ENCODE measurements around the gene GABRA4.

DNA sequence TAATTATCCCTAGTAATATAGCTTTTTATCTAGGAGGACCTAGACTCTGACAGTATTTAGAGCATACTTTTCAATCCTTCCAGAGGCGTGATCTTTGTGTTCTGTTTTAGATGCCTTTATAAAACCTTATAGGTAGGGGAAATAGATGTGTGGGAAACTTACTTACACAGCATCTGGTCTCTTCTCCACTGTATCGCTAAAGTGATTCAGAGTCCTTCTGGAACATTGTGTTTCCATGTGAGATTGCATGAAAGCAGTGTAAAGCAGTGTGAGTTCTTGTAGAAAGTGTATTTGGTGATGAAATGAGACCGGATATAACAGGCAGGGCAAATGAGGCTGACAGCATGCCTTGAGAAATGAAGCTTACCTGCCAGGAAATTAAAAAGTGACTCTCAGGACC lies 47.4 kb upstream of the GABRA4 start:
- TF ChIP-seq, protein P1, sequence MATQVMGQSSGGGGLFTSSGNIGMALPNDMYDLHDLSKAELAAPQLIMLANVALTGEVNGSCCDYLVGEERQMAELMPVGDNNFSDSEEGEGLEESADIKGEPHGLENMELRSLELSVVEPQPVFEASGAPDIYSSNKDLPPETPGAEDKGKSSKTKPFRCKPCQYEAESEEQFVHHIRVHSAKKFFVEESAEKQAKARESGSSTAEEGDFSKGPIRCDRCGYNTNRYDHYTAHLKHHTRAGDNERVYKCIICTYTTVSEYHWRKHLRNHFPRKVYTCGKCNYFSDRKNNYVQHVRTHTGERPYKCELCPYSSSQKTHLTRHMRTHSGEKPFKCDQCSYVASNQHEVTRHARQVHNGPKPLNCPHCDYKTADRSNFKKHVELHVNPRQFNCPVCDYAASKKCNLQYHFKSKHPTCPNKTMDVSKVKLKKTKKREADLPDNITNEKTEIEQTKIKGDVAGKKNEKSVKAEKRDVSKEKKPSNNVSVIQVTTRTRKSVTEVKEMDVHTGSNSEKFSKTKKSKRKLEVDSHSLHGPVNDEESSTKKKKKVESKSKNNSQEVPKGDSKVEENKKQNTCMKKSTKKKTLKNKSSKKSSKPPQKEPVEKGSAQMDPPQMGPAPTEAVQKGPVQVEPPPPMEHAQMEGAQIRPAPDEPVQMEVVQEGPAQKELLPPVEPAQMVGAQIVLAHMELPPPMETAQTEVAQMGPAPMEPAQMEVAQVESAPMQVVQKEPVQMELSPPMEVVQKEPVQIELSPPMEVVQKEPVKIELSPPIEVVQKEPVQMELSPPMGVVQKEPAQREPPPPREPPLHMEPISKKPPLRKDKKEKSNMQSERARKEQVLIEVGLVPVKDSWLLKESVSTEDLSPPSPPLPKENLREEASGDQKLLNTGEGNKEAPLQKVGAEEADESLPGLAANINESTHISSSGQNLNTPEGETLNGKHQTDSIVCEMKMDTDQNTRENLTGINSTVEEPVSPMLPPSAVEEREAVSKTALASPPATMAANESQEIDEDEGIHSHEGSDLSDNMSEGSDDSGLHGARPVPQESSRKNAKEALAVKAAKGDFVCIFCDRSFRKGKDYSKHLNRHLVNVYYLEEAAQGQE (IDR thresholded peaks at IDR 0.05; ENCODE audit: unreplicated experiment) = no peak
- TF ChIP-seq EZH2 (IDR thresholded peaks at IDR 0.05; ENCODE audit: low read depth, unreplicated experiment) = no peak
- TF ChIP-seq CTCF (conservative IDR thresholded peaks at IDR 0.05; ENCODE audit: low read depth in 2 of 2) = no peak
